Measurements from ENCODE around the gene SLC17A8. TPM values are rescaled to one million over a fixed set of nuclear protein-coding genes. Genes with fewer than 3 reads are reported as not detected.

The SLC17A8 gene
- polyA plus RNA-seq, 1 donor (not counting 4 experiments of a cell fraction or from before 2014, with no cell fraction given) = not detected

GRCh38 chr12:100399095-100399494 lies 42.2 kb downstream of the SLC17A8 start:
- Histone ChIP-seq H3K9me3 (ENCODE audit: control insufficient read depth, low read depth, low read length) (no peaks in the 10 kb centered on the region), H3K9me1 (ENCODE audit: control insufficient read depth, extremely low read depth, insufficient read depth, low read length) (no peaks in the 10 kb centered on the region), H3K36me3 (ENCODE audit: control insufficient read depth in 2 of 2, extremely low read depth in 1 of 2, insufficient read depth in 2 of 2, low read length in 2 of 2) (no peaks in the 10 kb centered on the region), H3K4me1 (ENCODE audit: control insufficient read depth, extremely low read depth, insufficient read depth, low read length) (peaks cover 13% of the 10 kb centered on the region), H3K4me3 (ENCODE audit: control insufficient read depth in 2 of 3, extremely low read depth in 1 of 3, insufficient read depth in 2 of 3, low read depth in 1 of 3, low read length in 3 of 3) (no peak overlapping the region), H3K4me2 (ENCODE audit: control insufficient read depth, extremely low read depth, insufficient read depth, low read depth, low read length) (no peak overlapping the region), H2AFZ (ENCODE audit: control insufficient read depth, low read length) (no peak overlapping the region), H3K9ac (ENCODE audit: control insufficient read depth, extremely low read depth, insufficient read depth, low read length) (no peak overlapping the region), H3K79me2 (ENCODE audit: control insufficient read depth, insufficient read depth, low read length) (no peaks in the 10 kb centered on the region), H3K27me3 (ENCODE audit: control insufficient read depth, extremely low read depth, insufficient read depth, low read length) (no peaks in the 10 kb centered on the region), H3K27ac (ENCODE audit: control insufficient read depth, insufficient read depth, low read length) (no peak overlapping the region), H4K20me1 (ENCODE audit: control insufficient read depth, extremely low read depth, insufficient read depth, low read length) (no peaks in the 10 kb centered on the region)
- dilution Hi-C loops (cut with MboI; ENCODE audit: extremely low pct_ligation_motif_present, low sequenced_read_pairs) = no loop called here
- FAIRE-seq = no peak
- no peak for DNase-seq (ENCODE audit: low read depth, low spot score)
- TF ChIP-seq CTCF (optimal IDR thresholded peaks at IDR 0.05 in 1 of 3, IDR thresholded peaks at IDR 0.05 in 1 of 3, conservative IDR thresholded peaks at IDR 0.05 in 1 of 3; ENCODE audit: extremely low read depth in 1 of 3, insufficient read depth in 2 of 3, low read length in 3 of 3) = no peak
- TF ChIP-seq EZH2 (IDR thresholded peaks at IDR 0.05; ENCODE audit: low read length) = no peak

GRCh38 chr12:100401660-100402059 lies 44.8 kb downstream of the SLC17A8 start:
- peak; percentile 52 for FAIRE-seq
- no peaks in the 10 kb centered on the region for H3K9me1 ChIP-seq (ENCODE audit: control insufficient read depth, extremely low read depth, insufficient read depth, low read length)
- no peaks in the 10 kb centered on the region for H3K27me3 ChIP-seq (ENCODE audit: control insufficient read depth, extremely low read depth, insufficient read depth, low read length)
- H3K9ac ChIP-seq (ENCODE audit: control insufficient read depth, extremely low read depth, insufficient read depth, low read length) = no peak overlapping the region
- no peaks in the 10 kb centered on the region for H3K36me3 ChIP-seq (ENCODE audit: control insufficient read depth in 2 of 2, extremely low read depth in 1 of 2, insufficient read depth in 2 of 2, low read length in 2 of 2)
- H4K20me1 ChIP-seq (ENCODE audit: control insufficient read depth, extremely low read depth, insufficient read depth, low read length) = no peaks in the 10 kb centered on the region
- peak; percentile 46 for DNase-seq (ENCODE audit: low read depth, low spot score)
- H3K4me1 ChIP-seq (ENCODE audit: control insufficient read depth, extremely low read depth, insufficient read depth, low read length) = peaks cover 13% of the 10 kb centered on the region
- H3K27ac ChIP-seq (ENCODE audit: control insufficient read depth, insufficient read depth, low read length) = no peak overlapping the region
- dilution Hi-C loops (cut with MboI; ENCODE audit: extremely low pct_ligation_motif_present, low sequenced_read_pairs) = no loop called here
- no peak overlapping the region for H3K4me3 ChIP-seq (ENCODE audit: control insufficient read depth in 2 of 3, extremely low read depth in 1 of 3, insufficient read depth in 2 of 3, low read depth in 1 of 3, low read length in 3 of 3)
- H2AFZ ChIP-seq (ENCODE audit: control insufficient read depth, low read length) = no peak overlapping the region
- TF ChIP-seq EZH2 (IDR thresholded peaks at IDR 0.05; ENCODE audit: low read length) (no peak), CTCF (optimal IDR thresholded peaks at IDR 0.05 in 1 of 3, IDR thresholded peaks at IDR 0.05 in 1 of 3, conservative IDR thresholded peaks at IDR 0.05 in 1 of 3; ENCODE audit: extremely low read depth in 1 of 3, insufficient read depth in 2 of 3, low read length in 3 of 3) (no peak)
- peak overlapping the region; percentile 36 for H3K4me2 ChIP-seq (ENCODE audit: control insufficient read depth, extremely low read depth, insufficient read depth, low read depth, low read length)
- H3K79me2 ChIP-seq (ENCODE audit: control insufficient read depth, insufficient read depth, low read length) = no peaks in the 10 kb centered on the region
- no peaks in the 10 kb centered on the region for H3K9me3 ChIP-seq (ENCODE audit: control insufficient read depth, low read depth, low read length)

Data from keratinocyte (primary cell).